ENCODE results near the gene PLEKHA3.
"Not testable (repeated sequence)": the region's sequence is repeated elsewhere in the genome, so short reads cannot be mapped to it uniquely, and the experiment has no call there.

The PLEKHA3 gene

GRCh38 chr2:178523596-178524134 lies 43.4 kb downstream of the PLEKHA3 start:
- ATAC-seq: no peak
- no peak for DNase-seq

- ATAC-seq, DNase-seq: not testable (repeated sequence)
Measured at GRCh38 chr2:178525010-178525409, 44.8 kb downstream of the PLEKHA3 start.

- not testable (repeated sequence) for DNase-seq, ATAC-seq
Measured at GRCh38 chr2:178525460-178525859, 45.2 kb downstream of the PLEKHA3 start.

- ATAC-seq: no peak
- no peak for DNase-seq
Measured at GRCh38 chr2:178526256-178526655, 46.0 kb downstream of the PLEKHA3 start.

- DNase-seq (no peak), ATAC-seq (no peak)
Measured at GRCh38 chr2:178527592-178527991, 47.3 kb downstream of the PLEKHA3 start.

GRCh38 chr2:178528647-178529046 lies 48.4 kb downstream of the PLEKHA3 start:
- DNase-seq: no peak
- no peak for ATAC-seq

GRCh38 chr2:178529194-178529593 lies 48.9 kb downstream of the PLEKHA3 start:
- DNase-seq: no peak
- ATAC-seq: no peak

GRCh38 chr2:178530131-178530530 lies 49.9 kb downstream of the PLEKHA3 start:
- DNase-seq (no peak), ATAC-seq (no peak)

GRCh38 chr2:178530625-178531142 lies 50.4 kb downstream of the PLEKHA3 start:
- DNase-seq (peak; percentile 37), ATAC-seq (peak; percentile 92)

- no peak for DNase-seq
- no peak for ATAC-seq
Measured at GRCh38 chr2:178531168-178531567, 50.9 kb downstream of the PLEKHA3 start.

GRCh38 chr2:178536037-178536436 lies 55.8 kb downstream of the PLEKHA3 start:
- no peak for ATAC-seq
- DNase-seq: no peak

- no peak for ATAC-seq
- DNase-seq: no peak
Measured at GRCh38 chr2:178542161-178542560, 61.9 kb downstream of the PLEKHA3 start.

- DNase-seq (no peak), ATAC-seq (no peak)
Measured at GRCh38 chr2:178542569-178542968, 62.3 kb downstream of the PLEKHA3 start.

- ATAC-seq (no peak), DNase-seq (no peak)
Measured at GRCh38 chr2:178550352-178550751, 70.1 kb downstream of the PLEKHA3 start.

- DNase-seq: no peak
- no peak for ATAC-seq
Measured at GRCh38 chr2:178553047-178553446, 72.8 kb downstream of the PLEKHA3 start.

Data from stimulated activated naive CD8-positive, alpha-beta T cell treated with anti-CD3 and anti-CD28 coated beads, Interleukin-15, Interleukin-2, amounts not matched to agents 100 U/mL and 50 U/mL, for 24 hours (primary cell).